ENCODE measurements around the gene AEN. TPM values are rescaled to one million over a fixed set of nuclear protein-coding genes. Genes with fewer than 3 reads are reported as not detected.

The AEN gene
- total and polyA plus RNA-seq, 11 donors = 3.8 to 21.8 (median 6.6) TPM

GRCh38 chr15:88634449-88634848 lies 13.3 kb downstream of the AEN start:
- DNase-seq (no peak), ATAC-seq (no peak)
- TF ChIP-seq CTCF (IDR thresholded peaks at IDR 0.05) = no peak
- TF ChIP-seq POLR2A (IDR thresholded peaks at IDR 0.05) = no peak
- no peaks in the 10 kb centered on the region for H3K9me3 ChIP-seq
- peaks cover 0 to 58% (median 12%) of the 10 kb centered on the region in 12 donors for H3K4me1 ChIP-seq
- intact Hi-C loops (cut with DNase I) = no loop called here
- peaks cover 0 to 36% (median 26%) of the 10 kb centered on the region in 9 donors for H3K36me3 ChIP-seq
- WGBS, 4 donors = 93 to 97% (median 96%) methylated on average over 2 of the region's 2 CpGs
- no peak overlapping the region for H3K4me3 ChIP-seq
- no peaks in the 10 kb centered on the region for H3K27me3 ChIP-seq
- H3K27ac ChIP-seq = peak overlapping the region in 1 of 12 donors; percentile 96

- no peak for DNase-seq
- H3K9me3 ChIP-seq = no peaks in the 10 kb centered on the region
- H3K4me3 ChIP-seq = peak overlapping the region in 1 of 12 donors; percentile 18
- TF ChIP-seq CTCF (IDR thresholded peaks at IDR 0.05) (no peak), POLR2A (IDR thresholded peaks at IDR 0.05) (no peak)
- H3K27ac ChIP-seq = peak overlapping the region in 2 of 12 donors; percentile 19 to 96
- 71 to 80% (median 71%) methylated on average over 6 of the region's 6 CpGs for whole genome bisulfite sequencing, 4 donors
- peaks cover 0 to 58% (median 18%) of the 10 kb centered on the region in 12 donors for H3K4me1 ChIP-seq
- intact Hi-C loops (cut with DNase I) = no loop called here
- peaks cover 0 to 28% (median 18%) of the 10 kb centered on the region in 9 donors for H3K36me3 ChIP-seq
- no peaks in the 10 kb centered on the region for H3K27me3 ChIP-seq
- ATAC-seq = no peak
Observed at GRCh38 chr15:88635318-88635717, 14.2 kb downstream of the AEN start.

- peak overlapping the region in 3 of 12 donors; percentile 19 to 96 (median 34) for H3K27ac ChIP-seq
- peak overlapping the region in 1 of 12 donors; percentile 18 for H3K4me3 ChIP-seq
- H3K9me3 ChIP-seq = no peaks in the 10 kb centered on the region
- intact Hi-C loops (cut with DNase I) = no loop called here
- H3K4me1 ChIP-seq = peaks cover 0 to 59% (median 19%) of the 10 kb centered on the region in 12 donors
- 89 to 93% (median 91%) methylated on average over 11 of the region's 11 CpGs for WGBS, 4 donors
- peaks cover 0 to 20% (median 10%) of the 10 kb centered on the region in 9 donors for H3K36me3 ChIP-seq
- no peaks in the 10 kb centered on the region for H3K27me3 ChIP-seq
- no peak for ATAC-seq
- no peak for DNase-seq
- no peak for TF ChIP-seq POLR2A (IDR thresholded peaks at IDR 0.05)
- TF ChIP-seq CTCF (IDR thresholded peaks at IDR 0.05) = no peak
Observed at GRCh38 chr15:88636050-88636449, 14.9 kb downstream of the AEN start.

- Histone ChIP-seq H3K27ac (peak overlapping the region in 2 of 12 donors; percentile 34 to 96), H3K9me3 (no peaks in the 10 kb centered on the region), H3K27me3 (no peaks in the 10 kb centered on the region), H3K36me3 (peaks cover 0 to 14% (median 4%) of the 10 kb centered on the region in 9 donors), H3K4me1 (peaks cover 0 to 65% (median 19%) of the 10 kb centered on the region in 12 donors), H3K4me3 (peak overlapping the region in 1 of 12 donors; percentile 18)
- ATAC-seq (no peak), DNase-seq (no peak)
- intact Hi-C loops (cut with DNase I) = no loop called here
- no peak for TF ChIP-seq POLR2A (IDR thresholded peaks at IDR 0.05)
- no peak for TF ChIP-seq CTCF (IDR thresholded peaks at IDR 0.05)
- 81 to 88% (median 83%) methylated on average over 5 of the region's 5 CpGs for WGBS, 4 donors
Observed at GRCh38 chr15:88636654-88637053, 15.5 kb downstream of the AEN start.

All from heart left ventricle (tissue), 16 donors.